ENCODE results near the gene RBM20.

- TF ChIP-seq CTCF (IDR thresholded peaks at IDR 0.05) (peak; percentile 20 to 47), POLR2A (IDR thresholded peaks at IDR 0.05) (no peak), POLR2AphosphoS5 (IDR thresholded peaks at IDR 0.05) (no peak)
Measured at GRCh38 chr10:110803830-110804338, 159.7 kb downstream of the RBM20 start.

Data from suprapubic skin (tissue), 4 donors.